Effector memory CD4-positive, alpha-beta T cell (primary cell): ENCODE data around the gene NDUFAF3.

Source experiments
- DNase-seq, 3 donors: peaks; one replicate each; pipeline ENCODE4 v3.0.0-alpha.2; 2020
- H3K27ac ChIP-seq: 2 replicates; pipeline ENCODE4 v1.7.0; 2013; ENCODE audit warnings: mild to moderate bottlenecking, low read length, moderate library complexity; ENCODE audit not compliant: insufficient read depth, poor library complexity, severe bottlenecking
- H3K27me3 ChIP-seq: replicated peaks from 2 replicates; pipeline ENCODE4 v1.7.0; 2013; ENCODE audit warnings: mild to moderate bottlenecking, low read length; ENCODE audit not compliant: insufficient read depth, control insufficient read depth, poor library complexity, severe bottlenecking
- H3K36me3 ChIP-seq: 2 replicates; pipeline ENCODE4 v1.7.0; 2013; ENCODE audit warnings: mild to moderate bottlenecking, low read length, moderate library complexity; ENCODE audit not compliant: control insufficient read depth, insufficient read depth
- H3K4me1 ChIP-seq: 2 replicates; pipeline ENCODE4 v1.7.0; 2013; ENCODE audit warnings: low read length, mild to moderate bottlenecking; ENCODE audit not compliant: control insufficient read depth, insufficient read depth, poor library complexity, severe bottlenecking
- H3K4me3 ChIP-seq: 2 replicates; pipeline ENCODE4 v1.7.0; 2013; ENCODE audit warnings: low read length, low read depth, mild to moderate bottlenecking; ENCODE audit not compliant: insufficient read depth, poor library complexity, severe bottlenecking
- H3K9me3 ChIP-seq: 2 replicates; pipeline ENCODE4 v1.7.0; 2013; ENCODE audit warnings: mild to moderate bottlenecking, low read length, moderate library complexity; ENCODE audit not compliant: control insufficient read depth

NDUFAF3 gene

DNA sequence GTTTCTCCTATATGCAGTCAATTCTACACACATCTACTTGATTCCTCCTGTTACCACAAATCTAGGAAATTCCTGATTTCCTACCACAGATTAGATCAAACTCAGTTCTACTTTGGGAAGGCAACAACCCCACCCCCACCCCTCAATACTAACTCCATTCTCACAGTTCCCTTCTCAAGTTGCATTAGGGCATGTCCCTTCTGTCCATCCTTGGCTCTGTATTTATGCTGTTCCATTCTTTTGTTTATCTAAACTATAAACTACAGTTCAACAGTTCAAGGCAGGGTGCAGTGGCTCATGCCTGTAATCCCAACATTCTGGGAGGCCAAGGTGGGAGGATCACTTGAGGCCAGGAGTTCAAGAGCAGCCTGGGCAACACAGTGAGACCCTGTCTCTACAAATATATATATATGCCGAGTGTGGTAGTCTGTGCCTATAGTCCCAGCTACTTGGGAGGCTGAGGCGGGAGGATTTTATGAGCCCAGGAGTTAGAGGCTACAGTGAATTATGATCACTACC is 32.5 kb downstream of the NDUFAF3 start:
- H3K9me3 ChIP-seq, result no peaks in the 10 kb centered on the region
- H3K36me3 ChIP-seq, result peaks cover 47% of the 10 kb centered on the region
- H3K27me3 ChIP-seq, result no peaks in the 10 kb centered on the region

DNA sequence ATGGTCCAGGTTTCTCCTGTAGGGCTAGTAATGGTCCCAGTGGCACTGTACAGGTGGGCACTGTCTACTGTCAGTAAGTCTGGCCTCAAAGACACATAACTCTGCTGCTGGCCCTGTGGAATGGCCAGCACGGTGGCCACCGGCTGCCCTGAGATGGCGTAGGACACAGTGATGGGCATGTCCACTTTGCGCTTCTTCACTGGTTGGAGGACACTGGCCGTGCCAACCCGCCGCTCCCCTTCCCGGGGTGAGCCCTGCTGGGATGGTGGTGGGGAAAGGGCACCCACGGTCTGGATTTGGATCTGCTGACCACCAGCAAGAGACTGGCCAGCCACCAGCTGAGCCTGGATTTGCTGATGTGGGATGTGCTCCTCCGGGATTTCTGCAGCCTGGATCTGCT is 35.3 kb downstream of the NDUFAF3 start:
- H3K4me1 ChIP-seq, result no peaks in the 10 kb centered on the region
- no peak overlapping the region for H3K4me3 ChIP-seq
- H3K27me3 ChIP-seq, result no peaks in the 10 kb centered on the region
- DNase-seq, result no peak
- no peak overlapping the region for H3K27ac ChIP-seq
- H3K9me3 ChIP-seq, result no peaks in the 10 kb centered on the region
- peaks cover 42% of the 10 kb centered on the region for H3K36me3 ChIP-seq

More for the DNA sequence above, 32.5 kb downstream of the NDUFAF3 start:
- Histone ChIP-seq H3K4me3 (no peak overlapping the region), H3K27ac (no peak overlapping the region), H3K4me1 (no peaks in the 10 kb centered on the region)
- DNase-seq, result no peak

GRCh38 chr3:49058011-49058410 is 36.1 kb downstream of the NDUFAF3 start:
- no peaks in the 10 kb centered on the region for H3K4me1 ChIP-seq
- H3K27ac ChIP-seq, result no peak overlapping the region
- no peak for DNase-seq
- H3K27me3 ChIP-seq, result no peaks in the 10 kb centered on the region
- peaks cover 42% of the 10 kb centered on the region for H3K36me3 ChIP-seq
- H3K9me3 ChIP-seq, result no peaks in the 10 kb centered on the region
- no peak overlapping the region for H3K4me3 ChIP-seq
